GM21619 (cell line): Measurements from ENCODE around the gene TMUB2.
"Not testable (repeated sequence)": the region's sequence is repeated elsewhere in the genome, so short reads cannot be mapped to it uniquely, and the experiment has no call there.

ENCODE experiments used
- ATAC-seq: cut with Tn5 transposase; IDR thresholded peaks from one replicate; pipeline ENCODE4 v1.9.1; 2021; ENCODE audit not compliant: unreplicated experiment

Gene TMUB2

DNA sequence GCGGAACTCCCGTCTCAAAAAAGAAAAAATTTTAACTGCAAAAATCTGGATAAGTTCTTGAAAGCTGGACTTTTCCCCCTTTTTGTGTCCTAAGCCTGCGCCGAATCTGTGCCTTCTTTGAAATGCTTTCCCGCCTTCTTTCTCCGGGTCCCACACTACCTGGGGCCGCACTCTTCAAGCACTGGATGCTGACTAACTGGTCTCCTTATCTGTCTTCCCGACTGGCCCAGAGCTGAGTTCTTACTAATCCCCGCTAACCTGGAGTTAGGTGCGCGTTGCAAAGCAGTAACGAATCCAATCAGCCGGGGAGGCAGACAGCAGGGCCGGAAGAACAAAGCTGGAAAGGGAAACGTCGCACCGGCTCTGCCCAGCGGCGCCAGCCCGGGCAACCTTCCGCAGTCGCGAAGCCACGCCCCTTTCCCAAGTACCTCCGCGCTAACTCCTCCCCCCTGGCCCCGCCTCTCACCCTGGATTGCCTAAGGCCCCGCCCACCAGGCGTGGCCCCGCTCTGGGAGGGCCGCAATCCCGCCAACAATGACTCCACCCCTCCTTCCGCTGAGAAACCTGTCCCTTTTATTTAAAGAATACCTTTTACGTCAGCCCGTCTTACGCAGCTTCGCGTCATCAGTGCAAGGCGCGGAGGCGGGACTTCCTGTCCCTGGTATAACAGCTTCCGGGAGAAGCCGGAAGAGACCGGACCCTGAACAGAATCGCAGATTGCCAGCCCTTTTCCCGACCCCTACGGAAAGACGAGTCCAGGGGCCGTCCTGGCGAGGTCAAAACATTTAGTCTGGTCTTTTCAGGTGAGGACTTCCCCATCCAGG lies at the start of gene TMUB2:
TSS of gene TMUB2 (plus strand) at position 666 of the 824 bp plus-strand sequence. CDS start 737 bp downstream, outside the sequence.
- ATAC-seq = peak; percentile 86

DNA sequence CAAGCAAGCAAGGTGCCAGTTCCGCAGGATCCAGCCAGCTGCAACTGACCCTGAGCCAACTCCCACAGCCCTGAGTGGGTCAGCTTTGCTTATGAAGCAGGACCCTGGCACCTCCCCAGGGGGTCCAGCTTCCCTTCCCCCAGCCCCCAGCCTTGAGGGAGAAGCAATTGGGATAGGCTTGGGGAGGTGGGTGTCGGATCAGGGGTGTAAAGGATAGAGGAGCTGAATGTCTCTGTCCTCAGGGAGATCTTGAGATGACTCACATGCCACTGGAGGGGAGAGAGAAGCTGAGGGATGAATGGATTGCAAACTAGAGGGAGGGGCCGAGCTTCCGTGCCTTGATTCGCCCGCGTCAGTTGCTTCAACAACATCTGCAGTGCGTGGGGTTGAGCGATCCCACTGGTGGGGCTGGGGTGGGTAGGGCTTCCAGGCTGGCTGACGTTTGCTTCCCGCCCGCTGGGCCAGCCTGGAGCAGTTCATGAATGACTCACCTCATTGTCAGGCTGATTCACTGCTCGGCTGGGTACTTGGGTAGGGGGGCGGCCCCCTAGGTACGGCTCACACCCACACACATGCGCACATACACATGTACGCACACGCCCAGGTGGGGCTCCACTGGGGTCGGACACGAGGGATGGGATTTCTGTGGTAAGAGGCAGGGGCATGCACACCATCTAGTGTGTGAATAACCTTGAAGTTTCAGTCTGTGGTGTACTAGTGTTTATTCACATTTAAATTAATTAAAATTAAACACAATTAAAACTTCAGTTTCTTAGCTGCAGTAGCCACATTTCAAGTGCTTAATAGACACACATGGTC lies 48.7 kb upstream of the TMUB2 start:
- ATAC-seq = no peak

DNA sequence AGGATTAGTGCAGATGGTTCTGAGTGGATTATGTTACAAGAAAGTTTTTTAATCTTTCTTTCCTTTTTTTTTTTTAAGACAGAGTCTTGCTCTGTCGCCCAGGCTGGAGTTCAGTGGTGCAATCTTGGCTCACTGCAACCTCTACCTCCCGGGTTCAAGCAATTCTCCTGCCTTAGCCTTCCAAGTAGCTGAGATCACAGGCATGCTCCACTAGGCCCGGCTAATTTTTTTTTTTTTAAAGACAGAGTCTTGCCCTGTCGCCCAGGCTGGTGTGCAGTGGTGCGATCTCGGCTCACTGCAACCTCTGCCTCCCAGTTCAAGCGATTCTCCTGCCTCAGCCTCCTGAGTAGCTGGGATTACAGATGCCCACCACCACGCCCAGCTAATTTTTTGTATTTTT lies 42.9 kb upstream of the TMUB2 start:
- ATAC-seq = not testable (repeated sequence)

- no peak for ATAC-seq
These were observed 41.6 kb upstream of the TMUB2 start for GRCh38 chr17:44144966-44145739.

DNA sequence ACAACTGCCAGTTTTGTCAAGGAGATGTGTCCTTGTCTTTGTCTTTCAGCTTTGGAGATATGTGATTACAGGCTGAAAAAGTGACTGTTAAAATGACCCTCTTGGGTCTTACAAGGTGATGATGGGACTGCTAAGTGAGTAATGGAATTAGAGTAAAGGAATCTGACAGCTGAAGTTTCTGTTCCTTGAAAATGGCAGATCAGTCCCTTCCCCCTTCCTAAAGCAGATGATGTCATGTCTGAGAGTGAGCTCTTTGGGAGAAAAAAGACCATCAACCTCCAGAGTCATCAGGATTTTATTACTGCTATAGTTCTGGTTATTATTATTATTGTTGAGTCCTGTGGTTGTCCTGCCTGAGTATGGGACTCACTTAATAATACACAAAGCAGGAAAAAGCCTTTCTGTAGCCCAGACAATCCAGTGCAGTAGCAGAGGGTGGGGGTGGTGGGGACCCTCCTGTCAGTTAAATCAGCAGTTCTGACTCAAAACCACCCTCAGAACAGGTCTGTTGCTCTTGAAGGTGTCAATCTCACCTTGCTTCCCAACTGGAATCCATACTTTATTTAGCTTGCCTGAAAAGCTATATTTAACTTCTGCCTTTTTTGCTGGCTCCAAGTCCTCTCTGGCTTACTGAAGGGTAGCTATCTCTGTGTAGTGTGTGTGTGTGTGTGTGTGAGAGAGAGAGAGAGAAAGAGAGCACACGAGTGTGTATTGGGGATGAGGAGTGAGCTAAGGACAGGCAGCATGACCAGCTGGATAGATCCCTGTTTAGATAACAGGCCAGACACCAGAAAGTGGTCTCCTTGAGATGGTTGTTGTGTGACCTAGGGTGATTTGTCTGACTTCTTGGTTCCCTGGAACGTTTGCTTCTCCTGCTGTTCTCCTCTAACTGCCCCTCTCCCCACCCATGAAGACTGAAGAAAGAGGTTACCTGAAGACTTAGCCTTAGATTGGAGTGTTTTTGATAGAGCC lies 40.1 kb upstream of the TMUB2 start:
- no peak for ATAC-seq

DNA sequence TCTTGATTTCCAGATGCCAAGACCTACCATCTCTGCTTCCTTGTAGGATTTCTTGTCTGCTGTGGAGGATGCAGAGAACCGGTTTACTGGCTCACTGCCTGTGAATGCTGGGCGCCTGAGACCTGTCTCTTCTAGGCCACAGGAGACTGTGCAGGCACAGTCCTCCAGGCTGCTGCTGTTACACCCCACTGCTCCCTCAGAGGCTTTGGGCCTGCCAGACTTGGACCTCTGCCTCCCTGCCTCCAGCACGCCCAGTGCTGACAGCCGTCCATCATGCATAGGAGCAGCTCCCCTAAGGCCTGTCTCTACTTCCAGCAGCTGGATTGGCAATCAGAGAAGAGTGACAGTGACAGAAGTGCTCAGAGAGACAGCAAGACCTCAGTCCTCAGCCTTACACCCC lies 39.0 kb upstream of the TMUB2 start:
- no peak for ATAC-seq

GRCh38 chr17:44149066-44149465 lies 37.7 kb upstream of the TMUB2 start:
- ATAC-seq = not testable (repeated sequence)

- no peak for ATAC-seq
These were observed 36.9 kb upstream of the TMUB2 start for GRCh38 chr17:44149750-44150329.

- ATAC-seq = no peak
These were observed 33.9 kb upstream of the TMUB2 start for GRCh38 chr17:44152875-44153274.

DNA sequence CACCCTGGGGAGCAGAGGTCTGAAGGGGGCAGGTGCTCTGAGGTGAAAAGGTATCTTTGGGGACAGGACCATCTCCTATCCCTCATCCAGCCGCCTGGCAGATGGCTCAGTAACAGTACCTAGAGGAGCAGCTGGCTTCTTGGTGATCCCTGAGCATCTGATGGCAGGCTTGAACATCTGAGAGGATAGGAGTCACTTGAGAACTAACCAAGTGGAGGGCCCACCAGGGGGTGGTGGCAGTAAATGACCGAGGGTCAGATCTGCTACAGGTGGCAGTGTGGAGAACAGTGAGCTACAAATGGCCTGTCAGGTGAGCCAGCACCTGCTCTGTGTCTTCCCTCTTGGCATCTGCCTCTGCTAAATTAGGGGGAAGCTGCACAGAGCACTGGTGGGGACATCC lies 31.3 kb upstream of the TMUB2 start:
- ATAC-seq = no peak

DNA sequence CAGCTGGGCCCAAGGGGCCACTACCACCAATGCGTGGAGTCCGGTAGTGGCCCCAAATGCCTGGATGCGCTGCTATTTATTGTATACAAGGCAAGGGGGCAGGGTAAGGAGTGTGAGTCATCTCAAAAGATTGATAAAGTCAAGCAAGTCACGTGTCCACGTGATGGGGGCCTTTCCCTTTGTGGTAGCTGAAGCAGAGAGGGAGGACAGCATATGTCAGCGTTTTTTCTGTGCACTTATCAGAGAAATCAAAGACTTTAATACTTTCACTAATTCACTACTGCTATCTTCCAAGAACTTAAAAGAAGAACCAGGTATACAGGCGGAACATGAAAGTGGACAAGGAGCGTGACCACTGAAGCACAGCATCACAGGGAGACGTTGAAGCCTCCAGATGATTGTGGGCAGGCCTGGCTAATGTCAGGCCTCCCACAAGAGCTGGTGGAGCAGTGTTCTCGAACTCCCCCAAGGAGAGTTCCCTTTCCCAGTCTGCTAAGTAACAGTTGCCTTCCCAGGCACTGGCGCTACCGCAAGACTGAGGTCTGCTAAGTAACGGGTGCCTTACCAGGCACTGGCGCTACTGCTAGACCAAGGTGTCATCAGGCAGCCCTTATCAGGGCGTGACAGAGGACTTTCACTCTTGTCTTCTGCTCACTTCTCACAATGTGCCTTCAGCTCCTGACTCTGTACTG lies 27.1 kb upstream of the TMUB2 start:
- no peak for ATAC-seq

- no peak for ATAC-seq
These were observed 22.3 kb upstream of the TMUB2 start for GRCh38 chr17:44164476-44164875.

- ATAC-seq = no peak
These were observed 19.5 kb upstream of the TMUB2 start for GRCh38 chr17:44167181-44167861.

DNA sequence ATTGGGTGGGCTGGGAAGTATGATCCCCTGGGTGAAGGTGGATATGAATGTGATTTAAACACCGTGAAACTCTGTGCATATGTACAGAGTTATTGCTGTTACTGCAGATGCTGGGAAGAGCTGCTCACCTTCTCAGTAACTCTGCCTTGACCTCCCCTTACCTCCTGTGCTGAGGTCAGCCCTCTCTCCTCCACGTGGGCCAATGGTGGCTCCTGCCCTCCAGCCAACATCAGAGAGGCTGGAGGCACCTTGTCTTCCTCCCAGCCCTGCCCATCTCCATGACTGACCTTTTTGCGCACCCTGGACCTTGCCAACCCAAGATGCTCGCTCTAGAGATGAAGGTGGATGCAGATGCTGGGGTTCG lies 16.7 kb upstream of the TMUB2 start:
- no peak for ATAC-seq

- no peak for ATAC-seq
These were observed 16.1 kb upstream of the TMUB2 start, which contains the start of gene ASB16 for GRCh38 chr17:44170499-44171201. TSS of gene ASB16 (plus strand) at chr17:44170704. CDS start at chr17:44170790, 86 bp downstream.

- no peak for ATAC-seq
These were observed 14.8 kb upstream of the TMUB2 start for GRCh38 chr17:44171931-44172455.

DNA sequence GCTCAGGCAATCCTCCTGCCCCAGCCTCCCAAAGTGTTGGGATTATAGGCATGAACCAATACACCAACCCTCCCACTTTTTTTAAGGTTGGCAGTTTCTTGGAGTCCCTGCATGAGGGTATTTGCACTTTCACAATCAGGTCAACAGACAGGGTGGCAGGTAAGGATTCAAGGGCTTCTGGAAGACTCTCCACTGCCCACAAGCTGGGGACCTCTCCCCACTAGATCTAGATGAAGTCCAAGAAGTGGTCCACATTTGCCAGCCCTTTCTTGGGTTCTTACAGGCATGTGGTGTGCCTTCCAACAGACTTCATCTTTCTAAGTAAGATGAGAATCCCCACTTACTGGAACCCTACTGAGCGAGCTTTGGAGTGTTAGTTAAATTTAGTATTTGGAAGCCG lies 12.3 kb upstream of the TMUB2 start:
- ATAC-seq = no peak

DNA sequence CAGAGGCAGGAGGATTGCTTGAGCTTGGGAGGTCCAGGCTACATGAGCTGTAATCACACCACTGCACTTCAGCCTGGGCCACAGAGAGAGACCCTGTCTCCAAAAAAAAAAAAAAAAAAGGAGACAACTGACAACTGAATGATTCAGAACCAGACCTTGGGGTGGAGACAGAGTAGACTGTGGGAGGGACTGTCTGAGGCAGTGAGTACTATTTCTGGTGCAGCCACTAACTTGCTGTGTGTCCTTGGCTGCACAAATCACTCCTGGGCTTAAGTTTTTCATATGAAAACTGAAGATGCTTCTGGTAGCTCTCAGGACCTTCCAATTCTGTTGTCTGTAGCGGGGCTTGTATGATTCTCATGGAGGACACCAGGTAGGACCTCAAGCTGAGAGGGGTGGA lies 10.5 kb upstream of the TMUB2 start:
- ATAC-seq = no peak
